Ovary (tissue), 9 donors: ENCODE data around the gene UTP4. TPM values are rescaled to one million over a fixed set of nuclear protein-coding genes. Genes with fewer than 3 reads are reported as not detected.

Experiments used
- DNase-seq, 5 donors: peaks; one replicate each; pipeline ENCODE4 v3.0.0-alpha.2; 2019 to 2020
- H3K27ac ChIP-seq, 2 donors: fragments of 200-600 bp; one replicate each; pipeline versions ENCODE4 v1.5.1 to v1.8.0; 2019 to 2022
- H3K27me3 ChIP-seq: fragments of 200-600 bp; one replicate; pipeline ENCODE4 v1.8.0; 2022
- H3K36me3 ChIP-seq: fragments of 200-600 bp; sonication (generic); one replicate; pipeline ENCODE4 v1.5.1; 2019
- H3K4me1 ChIP-seq: one replicate; pipeline ENCODE4 v1.8.1; 2013; ENCODE audit warnings: mild to moderate bottlenecking, moderate library complexity; ENCODE audit not compliant: insufficient read depth
- H3K4me3 ChIP-seq: fragments of 200-600 bp; sonication (generic); one replicate; pipeline ENCODE4 v1.5.1; 2017
- H3K9me3 ChIP-seq, 2 donors: fragments of 200-600 bp in 1 of 2; sonication (generic) in 1 of 2; one replicate each; pipeline versions ENCODE4 v1.5.1 to v1.8.1; 2013 to 2019; ENCODE audit warnings: mild to moderate bottlenecking in 1 of 2, moderate library complexity in 1 of 2
- EP300 ChIP-seq: sonication (generic); formaldehyde crosslinking; IDR thresholded peaks from one replicate; pipeline ENCODE4 v1.6.1; 2017; ENCODE audit warnings: antibody characterized with exemption
- POLR2A ChIP-seq: fragments of 450-650 bp; IDR thresholded peaks from one replicate; pipeline ENCODE4 v1.6.1; 2017; ENCODE audit warnings: antibody characterized with exemption, mild to moderate bottlenecking, moderate library complexity
- WGBS, 3 donors: extraction: QIAGEN DNeasy Blood & Tissue Kit in 1 of 3; methylation state at CpG; one replicate each; pipeline versions ENCODE4 v1.1.5 to v1.1.7; 2013 to 2017; 5-methylcytosine and 5-hydroxymethylcytosine counted together
- intact Hi-C, 4 donors: fragments of 100-400 bp; cut with DNase I; formaldehyde crosslinking; loops; one replicate each; pipeline versions ENCODE4 v1.11.0 to v1.15.1; 2022 to 2023
- polyA plus RNA-seq, 2 donors: library from polyadenylated mRNA; stranded (reverse); fragments of 200-250 nt in 1 of 2; fragments of 350-450 nt in 1 of 2; fragmentation: Illumina TruSeq in 1 of 2; extraction: RNeasy Lipid Tissue Mini Kit (QIAGEN cat#74804) in 1 of 2; gene quantifications; one replicate each; pipeline ENCODE4 v1.2.3, GENCODE V29; 2013 to 2014
- total RNA-seq, 7 donors: library from RNA; depleted of rRNA in 2 of 7; stranded (reverse); fragments of >200 nt in 2 of 7; fragmentation: NEBNext Ultra II Directional in 3 of 7; extraction: Animal tissue kit (Norgen Biotek cat#: 25700) in 3 of 7; gene quantifications; one replicate each; pipeline versions ENCODE4 v1.1.0 to v1.2.4, GENCODE V29; 2016 to 2023
- TF ChIP-seq, protein P1 (sequence below), 3 donors: fragments of 450-650 bp in 2 of 3; fragments of 200-600 bp in 1 of 3; IDR thresholded peaks; one replicate each; pipeline versions ENCODE4 v1.5.1 to v1.8.0; 2016 to 2022; ENCODE audit warnings: antibody characterized with exemption in 3 of 3, mild to moderate bottlenecking in 1 of 3
- donor health status: DM: no; HTN: no; CAD: no; lungs with moderate emphysema.
- donor health status: DM: no; HTN: no; CAD: no.
- donor health status: Bipolar disorder and iron deficiency.
- donor health status: DM: yes; HTN: yes; CAD: no.
- donor health status: DM: no; HTN: no; CAD: no.
- donor health status: DM: yes; HTN: yes; CAD: no.

Gene UTP4
- total and polyA plus RNA-seq, 9 donors = 13.8 to 52.4 (median 40.2) TPM

DNA sequence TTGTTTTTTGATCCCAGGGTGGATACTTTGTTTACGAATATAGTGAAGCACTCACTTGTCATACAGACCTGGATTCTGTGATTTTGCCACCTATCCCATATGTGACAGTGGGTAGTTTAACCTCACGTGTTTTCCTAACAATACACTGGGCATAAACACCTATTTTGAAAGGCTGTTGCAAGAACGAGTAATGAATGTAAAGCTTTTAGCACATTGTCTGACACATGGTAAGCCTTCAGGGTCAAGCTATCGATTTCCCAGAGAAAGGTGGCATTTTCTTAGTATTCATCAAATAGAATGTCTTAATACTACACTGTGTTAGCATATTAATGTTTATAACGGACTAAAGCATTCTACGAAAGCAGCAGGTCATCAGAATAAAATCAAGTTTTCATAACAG, 2.0 kb upstream of the UTP4 start:
- Histone ChIP-seq H3K4me3 (no peak overlapping the region), H3K4me1 (peaks cover 7% of the 10 kb centered on the region), H3K27me3 (no peaks in the 10 kb centered on the region), H3K27ac (no peak overlapping the region), H3K9me3 (no peaks in the 10 kb centered on the region), H3K36me3 (no peaks in the 10 kb centered on the region)
- intact Hi-C loops = no loop called here
- 55 to 64% (median 62%) methylated on average over 6 of the region's 6 CpGs for WGBS, 3 donors
- TF ChIP-seq, protein P1, sequence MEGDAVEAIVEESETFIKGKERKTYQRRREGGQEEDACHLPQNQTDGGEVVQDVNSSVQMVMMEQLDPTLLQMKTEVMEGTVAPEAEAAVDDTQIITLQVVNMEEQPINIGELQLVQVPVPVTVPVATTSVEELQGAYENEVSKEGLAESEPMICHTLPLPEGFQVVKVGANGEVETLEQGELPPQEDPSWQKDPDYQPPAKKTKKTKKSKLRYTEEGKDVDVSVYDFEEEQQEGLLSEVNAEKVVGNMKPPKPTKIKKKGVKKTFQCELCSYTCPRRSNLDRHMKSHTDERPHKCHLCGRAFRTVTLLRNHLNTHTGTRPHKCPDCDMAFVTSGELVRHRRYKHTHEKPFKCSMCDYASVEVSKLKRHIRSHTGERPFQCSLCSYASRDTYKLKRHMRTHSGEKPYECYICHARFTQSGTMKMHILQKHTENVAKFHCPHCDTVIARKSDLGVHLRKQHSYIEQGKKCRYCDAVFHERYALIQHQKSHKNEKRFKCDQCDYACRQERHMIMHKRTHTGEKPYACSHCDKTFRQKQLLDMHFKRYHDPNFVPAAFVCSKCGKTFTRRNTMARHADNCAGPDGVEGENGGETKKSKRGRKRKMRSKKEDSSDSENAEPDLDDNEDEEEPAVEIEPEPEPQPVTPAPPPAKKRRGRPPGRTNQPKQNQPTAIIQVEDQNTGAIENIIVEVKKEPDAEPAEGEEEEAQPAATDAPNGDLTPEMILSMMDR (IDR thresholded peaks at IDR 0.05) = no peak
- TF ChIP-seq EP300 (no peak), POLR2A (no peak)
- no peak for DNase-seq

DNA sequence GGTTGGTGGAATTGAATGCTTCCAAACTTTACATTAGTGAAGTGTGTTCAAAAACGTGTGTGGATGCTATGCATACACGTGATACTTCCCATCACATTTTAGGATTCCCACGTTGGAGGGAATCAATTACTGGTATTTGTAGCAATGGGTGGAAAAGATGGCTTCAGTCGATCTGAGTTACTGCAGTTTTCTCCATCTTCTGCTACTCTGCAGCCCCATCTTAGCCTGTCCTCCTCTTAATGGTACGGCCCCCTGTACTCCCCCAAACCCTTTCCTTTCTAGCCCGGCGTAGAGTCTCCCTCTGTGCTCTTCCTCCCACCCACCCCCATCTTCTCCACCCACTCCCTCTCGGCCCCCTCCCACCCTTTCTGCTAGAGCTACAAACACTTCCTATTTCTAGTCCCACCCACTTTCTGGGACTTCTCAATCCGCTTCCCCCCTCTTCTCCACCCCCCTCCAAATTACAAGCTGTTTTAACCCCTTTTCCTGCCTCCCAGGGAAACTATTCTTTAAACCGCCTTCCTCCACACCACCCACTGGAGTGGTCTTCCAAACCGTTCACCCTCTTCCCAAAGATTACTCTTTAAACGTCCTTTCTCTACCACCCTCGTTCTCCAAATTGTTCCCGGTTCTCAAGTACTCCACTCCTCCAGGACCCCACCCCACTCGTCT, 1.1 kb upstream of the UTP4 start:
- Histone ChIP-seq H3K36me3 (no peaks in the 10 kb centered on the region), H3K27ac (peak overlapping the region; percentile 59 to 88), H3K9me3 (no peaks in the 10 kb centered on the region), H3K4me3 (peak overlapping the region; percentile 97), H3K27me3 (no peaks in the 10 kb centered on the region), H3K4me1 (peaks cover 7% of the 10 kb centered on the region)
- DNase-seq = peak in 1 of 5 donors; percentile 35
- WGBS, 3 donors = 0 to 2% (median 1%) methylated on average over 15 of the region's 15 CpGs
- TF ChIP-seq, protein P1 (IDR thresholded peaks at IDR 0.05) = no peak
- no peak for TF ChIP-seq POLR2A
- intact Hi-C loops = no loop called here

DNA sequence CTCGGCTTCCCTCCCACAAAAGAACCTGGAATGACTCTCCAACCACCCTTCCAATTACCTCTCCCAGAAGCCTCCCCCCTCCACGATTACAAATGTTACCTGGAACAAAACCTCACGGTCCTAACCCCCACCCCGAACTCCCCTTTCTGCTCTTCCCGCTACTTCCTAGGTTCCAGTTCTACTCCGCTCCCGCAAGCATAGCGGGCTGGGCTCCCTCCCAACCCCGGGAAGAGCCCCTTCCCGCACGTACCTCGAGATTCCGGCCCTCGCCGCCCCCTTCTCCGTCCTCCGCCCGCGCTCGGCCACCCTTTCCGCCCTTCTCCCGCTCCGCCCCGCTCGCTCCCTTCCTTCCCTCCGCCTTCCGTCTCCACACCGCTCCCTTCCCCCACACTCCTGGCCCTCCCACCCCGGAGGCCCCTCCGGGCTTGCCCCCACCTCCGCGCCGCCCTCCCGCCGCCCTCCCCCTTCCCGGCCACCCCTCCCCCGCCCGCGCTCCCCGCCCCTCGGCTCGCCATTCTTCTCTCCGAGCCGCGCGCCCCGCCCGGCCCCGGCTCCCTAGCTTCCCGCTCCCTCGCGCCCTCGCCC, 518 bp upstream of the UTP4 start:
- intact Hi-C loops = no loop called here
- no peaks in the 10 kb centered on the region for H3K36me3 ChIP-seq
- no peak for TF ChIP-seq POLR2A
- TF ChIP-seq, protein P1 (IDR thresholded peaks at IDR 0.05) = no peak
- no peak for TF ChIP-seq EP300
- peak; percentile 81 to 87 (median 84) for DNase-seq
- WGBS, 3 donors = 1% methylated on average over 34 to 52 of the region's 53 CpGs
- H3K9me3 ChIP-seq = no peaks in the 10 kb centered on the region
- no peaks in the 10 kb centered on the region for H3K27me3 ChIP-seq
- peaks cover 7% of the 10 kb centered on the region for H3K4me1 ChIP-seq
- peak overlapping the region; percentile 59 to 88 for H3K27ac ChIP-seq
- H3K4me3 ChIP-seq = peak overlapping the region; percentile 97

DNA sequence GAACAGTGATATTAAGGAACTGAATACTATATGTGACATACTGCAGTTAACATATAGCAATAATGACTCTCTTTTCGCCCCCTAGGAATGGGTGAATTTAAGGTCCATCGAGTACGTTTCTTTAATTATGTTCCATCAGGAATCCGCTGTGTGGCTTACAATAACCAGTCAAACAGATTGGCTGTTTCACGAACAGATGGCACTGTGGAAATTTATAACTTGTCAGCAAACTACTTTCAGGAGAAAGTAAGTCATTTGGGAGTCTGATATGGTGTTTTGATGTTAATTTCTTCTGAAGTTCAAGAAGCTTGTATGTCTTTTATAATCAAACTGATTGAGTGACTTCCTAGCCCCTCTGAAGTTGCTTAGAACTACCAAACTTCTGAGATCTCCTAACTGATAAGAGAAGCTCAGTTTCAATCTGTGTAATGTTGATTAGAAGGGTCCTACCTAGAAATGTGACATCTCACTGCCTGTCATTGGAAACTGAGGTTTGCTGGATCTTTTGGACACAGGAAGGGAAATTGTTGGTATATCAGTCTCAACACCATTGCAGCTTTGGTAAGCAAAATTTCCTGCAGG, 1.0 kb downstream of the UTP4 start:
- TF ChIP-seq EP300 (no peak), POLR2A (no peak)
- TF ChIP-seq, protein P1 (IDR thresholded peaks at IDR 0.05) = no peak
- peak overlapping the region; percentile 97 for H3K4me3 ChIP-seq
- H3K27me3 ChIP-seq = no peaks in the 10 kb centered on the region
- H3K9me3 ChIP-seq = no peaks in the 10 kb centered on the region
- WGBS, 3 donors = 25 to 27% (median 27%) methylated on average over 5 of the region's 5 CpGs
- intact Hi-C loops = no loop called here
- H3K4me1 ChIP-seq = peaks cover 7% of the 10 kb centered on the region
- no peak for DNase-seq
- no peaks in the 10 kb centered on the region for H3K36me3 ChIP-seq
- H3K27ac ChIP-seq = no peak overlapping the region
